HG02798 (cell line): ENCODE measurements around the gene IFT80.

Experiments used
- ATAC-seq: cut with Tn5 transposase; IDR thresholded peaks from one replicate; pipeline ENCODE4 v1.9.1; 2021; ENCODE audit warnings: mild to moderate bottlenecking; ENCODE audit not compliant: unreplicated experiment, poor library complexity

The IFT80 gene

DNA sequence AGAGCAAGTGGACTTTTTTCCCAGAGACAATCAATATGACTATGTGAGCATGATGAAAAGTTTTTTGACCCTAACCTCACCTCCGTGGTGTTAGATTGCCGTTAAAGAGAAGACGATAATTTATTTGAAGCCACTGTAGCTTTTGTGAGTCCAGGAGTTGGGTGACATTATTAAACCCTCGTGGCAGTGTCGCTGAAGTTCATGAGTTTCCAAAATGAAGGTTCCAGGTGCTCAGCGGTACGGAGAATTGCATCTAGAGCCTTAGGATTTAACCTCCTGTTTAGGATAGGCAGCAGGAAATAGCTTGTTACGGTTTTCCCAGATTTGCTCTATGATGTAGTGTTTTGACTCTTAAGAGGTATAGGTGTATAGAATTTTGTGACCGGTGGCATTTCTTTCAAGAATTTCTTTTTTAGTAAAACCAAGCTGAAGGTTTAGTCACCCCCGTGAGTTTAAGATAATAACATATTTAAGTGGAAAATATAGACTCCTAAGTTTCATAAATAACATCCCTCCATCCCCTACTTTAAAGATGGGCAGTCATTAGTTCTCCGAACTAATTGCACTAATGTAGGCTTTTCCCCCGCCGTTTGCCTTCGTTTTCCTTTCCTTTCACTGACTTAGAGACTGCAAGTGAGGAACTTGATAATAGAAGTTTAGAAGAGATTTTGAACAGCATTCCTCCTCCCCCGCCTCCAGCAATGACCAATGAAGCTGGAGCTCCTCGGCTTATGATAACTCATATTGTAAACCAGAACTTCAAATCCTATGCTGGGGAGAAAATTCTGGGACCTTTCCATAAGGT is 2.5 kb upstream of the IFT80 start:
- no peak for ATAC-seq

DNA sequence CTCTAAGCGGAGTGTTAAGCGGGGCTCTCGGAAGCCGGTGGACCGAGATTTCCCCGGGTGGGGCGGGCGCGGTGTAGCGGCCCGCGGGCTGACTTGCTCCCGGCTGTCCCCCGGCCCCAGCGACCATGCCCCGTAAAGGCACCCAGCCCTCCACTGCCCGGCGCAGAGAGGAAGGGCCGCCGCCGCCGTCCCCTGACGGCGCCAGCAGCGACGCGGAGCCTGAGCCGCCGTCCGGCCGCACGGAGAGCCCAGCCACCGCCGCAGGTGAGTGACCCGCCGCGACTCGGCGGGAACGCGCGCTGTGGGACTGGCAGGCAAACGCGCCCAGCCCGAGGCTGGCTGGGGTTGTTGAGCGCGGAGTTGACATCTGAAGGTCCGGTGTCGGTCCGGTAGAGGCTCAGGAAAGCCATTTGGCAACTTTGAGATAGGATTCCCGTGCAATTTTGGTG is 1.7 kb upstream of the IFT80 start:
- ATAC-seq, result peak; percentile 21

- peak; percentile 11 for ATAC-seq
Measured at GRCh38 chr3:160400030-160400701, 1.1 kb upstream of the IFT80 start.

- ATAC-seq, result peak; percentile 7
Measured at GRCh38 chr3:160398820-160399124, 253 bp downstream of the IFT80 start.

DNA sequence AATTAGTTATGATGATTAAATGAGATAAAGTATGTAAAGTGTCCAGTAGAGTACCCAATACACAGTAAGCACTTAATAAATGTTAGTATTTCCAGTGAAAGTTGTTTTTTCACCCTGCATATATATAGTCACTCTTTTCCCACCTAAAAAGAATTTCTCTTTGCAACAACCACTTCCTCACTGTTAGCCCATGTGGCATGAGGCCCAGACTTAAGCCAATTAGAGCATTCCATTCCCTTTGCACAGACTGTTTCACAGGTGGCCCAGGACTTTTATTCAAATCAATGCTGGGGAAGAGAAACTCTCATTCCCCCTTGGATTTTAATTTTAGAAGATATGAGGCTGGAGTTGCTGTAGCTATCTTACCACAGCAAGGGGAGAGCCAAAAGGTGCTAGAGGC is 3.7 kb downstream of the IFT80 start:
- ATAC-seq, result no peak

GRCh38 chr3:160394009-160394392 is 5.0 kb downstream of the IFT80 start:
- ATAC-seq, result no peak

DNA sequence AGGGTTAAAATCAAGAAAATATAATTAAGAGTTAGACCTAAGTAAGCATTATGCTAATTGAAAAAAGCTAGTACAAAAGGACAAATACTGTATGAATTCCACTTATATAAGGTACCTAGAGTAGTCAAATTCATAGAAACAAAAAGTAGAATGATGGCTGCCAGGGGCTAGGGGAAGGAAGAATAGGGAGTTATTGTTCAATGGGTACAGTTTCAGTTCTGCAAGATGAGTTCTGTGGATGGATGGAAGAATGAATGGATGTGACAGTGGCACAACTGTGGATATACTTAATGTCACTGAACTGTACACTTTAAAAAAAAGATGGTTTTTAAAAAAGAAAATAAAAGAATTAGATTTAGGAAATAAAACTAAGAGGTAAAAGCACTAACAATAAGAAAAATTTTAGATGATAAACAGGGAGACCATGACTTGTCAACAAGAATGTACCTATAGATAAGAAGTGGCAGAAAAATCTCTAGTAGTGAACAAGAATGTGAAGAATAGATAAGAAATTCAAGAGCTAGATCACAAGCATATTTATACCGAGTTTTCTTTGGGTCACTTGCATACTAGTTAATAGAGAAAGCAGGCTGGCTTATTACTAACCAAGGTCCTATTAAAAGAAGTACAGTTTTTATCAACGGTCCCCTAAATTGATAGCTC is 5.5 kb downstream of the IFT80 start:
- no peak for ATAC-seq

- ATAC-seq, result no peak
Measured at GRCh38 chr3:160392798-160393197, 6.2 kb downstream of the IFT80 start.

DNA sequence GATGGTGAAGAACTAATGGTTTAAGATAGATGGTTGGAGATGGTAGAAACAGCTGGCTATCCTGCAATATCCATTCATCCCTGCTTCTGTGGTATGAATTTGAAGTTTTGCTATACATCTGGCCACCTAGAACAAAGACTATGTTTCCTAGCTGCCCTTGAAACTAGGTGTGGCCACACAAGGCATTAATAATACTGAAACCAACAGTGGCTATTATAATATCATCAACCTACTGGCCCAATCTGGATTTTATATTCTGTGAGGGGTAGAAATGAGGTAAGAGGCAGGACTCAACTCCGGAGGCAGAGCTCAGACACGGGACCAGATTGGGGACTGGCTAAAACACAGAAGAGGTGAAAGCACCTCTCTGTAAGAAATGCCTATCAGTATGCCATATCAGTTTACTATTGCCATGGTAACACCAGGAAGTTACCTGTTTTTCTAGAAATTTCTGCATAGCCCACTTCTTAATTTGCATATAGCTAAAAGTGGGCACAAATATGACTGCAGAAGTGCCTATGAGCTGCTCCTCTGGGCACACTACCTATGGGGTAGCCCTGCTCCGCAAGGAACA is 8.4 kb downstream of the IFT80 start:
- no peak for ATAC-seq

GRCh38 chr3:160384639-160385318 is 14.2 kb downstream of the IFT80 start:
- no peak for ATAC-seq

DNA sequence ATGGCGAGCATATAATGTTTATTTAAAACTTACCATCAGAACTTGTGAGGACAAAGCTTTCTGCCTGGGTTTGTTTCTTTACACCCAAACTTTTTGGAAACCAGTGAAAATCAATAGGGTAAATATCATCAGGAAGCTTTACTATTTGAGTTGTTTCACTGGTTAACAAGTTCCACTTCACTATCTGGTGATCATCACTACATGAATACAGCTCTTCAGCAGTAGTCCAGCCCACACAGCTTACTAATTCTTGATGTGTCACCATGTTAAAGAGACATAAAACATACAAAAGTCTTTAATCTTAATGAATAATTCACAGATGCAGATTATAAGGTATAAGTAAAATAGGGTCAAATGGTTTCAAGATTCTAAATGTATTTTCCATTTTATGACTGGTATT is 17.6 kb downstream of the IFT80 start:
- no peak for ATAC-seq

- ATAC-seq, result no peak
Measured at GRCh38 chr3:160379628-160380214, 19.3 kb downstream of the IFT80 start.

GRCh38 chr3:160378331-160379109 is 20.5 kb downstream of the IFT80 start:
- no peak for ATAC-seq

DNA sequence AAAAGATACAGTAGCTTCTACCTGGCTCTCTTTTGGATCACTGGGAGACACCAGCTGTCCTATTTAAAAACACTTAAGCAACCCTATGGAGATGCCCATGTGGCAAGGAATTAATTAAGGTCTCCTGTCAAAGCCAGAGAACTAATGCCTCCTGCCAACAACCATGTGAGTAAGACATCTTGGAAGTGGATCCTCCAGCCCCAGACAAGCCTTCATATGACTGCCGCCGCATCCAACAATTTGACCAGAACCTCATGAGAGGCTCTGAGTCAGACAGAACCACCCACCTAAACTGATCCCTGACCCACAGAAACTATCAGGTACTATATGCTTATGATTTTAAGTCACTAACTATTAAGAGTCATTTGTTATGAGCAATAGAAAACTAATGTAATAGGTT is 22.3 kb downstream of the IFT80 start:
- no peak for ATAC-seq

DNA sequence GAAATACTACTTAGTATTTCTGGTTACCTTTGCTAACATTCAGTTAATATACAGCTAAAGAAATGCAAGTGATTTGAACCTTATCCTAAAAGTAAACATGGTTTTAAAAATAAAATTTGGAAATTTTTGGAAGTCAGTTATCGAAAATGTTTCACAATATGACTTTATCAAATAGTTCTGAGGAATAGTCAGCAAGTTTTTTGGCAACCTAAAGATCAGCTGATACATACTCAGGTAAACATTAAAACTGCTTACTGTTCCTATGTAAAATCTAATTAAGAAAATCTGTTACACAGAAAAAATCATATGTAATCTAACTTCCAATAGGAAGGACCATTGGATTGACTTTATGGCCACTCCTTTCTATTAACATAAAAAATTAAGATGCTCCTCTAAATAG is 24.1 kb downstream of the IFT80 start:
- ATAC-seq, result no peak

GRCh38 chr3:160374472-160374871 is 24.6 kb downstream of the IFT80 start:
- no peak for ATAC-seq

- ATAC-seq, result no peak
Measured at GRCh38 chr3:160373655-160374054, 25.4 kb downstream of the IFT80 start.

DNA sequence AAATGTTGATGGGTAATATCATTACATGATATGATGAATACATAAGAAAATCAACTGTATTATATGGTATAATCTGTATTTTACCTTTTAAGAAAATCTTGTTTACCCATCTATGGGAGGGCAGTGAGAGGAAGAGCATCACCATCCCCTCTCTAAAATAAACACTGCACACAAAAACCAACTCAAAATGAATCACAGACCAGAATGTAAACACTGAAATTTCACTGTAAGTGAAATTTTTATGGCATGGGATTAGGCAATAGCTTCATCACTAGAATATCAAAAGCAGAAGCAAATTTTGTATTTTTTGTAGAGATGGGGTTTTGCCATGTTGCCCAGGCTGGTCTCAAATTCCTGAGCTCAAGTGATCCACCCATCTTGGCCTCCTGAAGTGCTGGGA is 26.2 kb downstream of the IFT80 start:
- ATAC-seq, result no peak

GRCh38 chr3:160370987-160371857 is 27.8 kb downstream of the IFT80 start:
- no peak for ATAC-seq
